Neural cell (in vitro differentiated cells): ENCODE data around the gene TIMM23B. TPM values are rescaled to one million over a fixed set of nuclear protein-coding genes. Genes with fewer than 3 reads are reported as not detected.
"Not testable (repeated sequence)": the region's sequence is repeated elsewhere in the genome, so short reads cannot be mapped to it uniquely, and the experiment has no call there.

ENCODE experiments used
- H2AFZ ChIP-seq: fragments of 200-600, 300-800 bp; sonication (generic), shearing (Covaris generic); 2 replicates; pipeline ENCODE4 v1.6.0; 2014; ENCODE audit warnings: low read depth, mild to moderate bottlenecking, antibody characterized with exemption, low read length, moderate library complexity
- H3F3A ChIP-seq: fragments of 200-600 bp; shearing (Covaris generic); 2 replicates; pipeline ENCODE4 v1.6.1; 2016; ENCODE audit warnings: mild to moderate bottlenecking, moderate library complexity, mixed read lengths, antibody characterized with exemption, low read length; ENCODE audit not compliant: insufficient read depth, poor library complexity, severe bottlenecking
- H3K27ac ChIP-seq: fragments of 200-600, 300-800 bp; sonication (generic), shearing (Covaris generic); 2 replicates; pipeline ENCODE4 v1.5.1; 2014; ENCODE audit warnings: mild to moderate bottlenecking, low read length, moderate library complexity
- H3K27me3 ChIP-seq: fragments of 300-800, 200-600 bp; sonication (generic), shearing (Covaris generic); 2 replicates; pipeline ENCODE4 v1.6.0; 2014; ENCODE audit warnings: mild to moderate bottlenecking, low read depth, low read length, moderate library complexity; ENCODE audit not compliant: insufficient read depth
- H3K36me3 ChIP-seq: fragments of 300-800, 200-600 bp; sonication (generic), shearing (Covaris generic); 2 replicates; pipeline ENCODE4 v1.5.1; 2014; ENCODE audit warnings: mild to moderate bottlenecking, antibody characterized with exemption, low read length, moderate library complexity; ENCODE audit not compliant: insufficient read depth
- H3K4me2 ChIP-seq: fragments of 300-800, 200-600 bp; sonication (generic), shearing (Covaris generic); 2 replicates; pipeline ENCODE4 v1.6.0; 2014; ENCODE audit warnings: mild to moderate bottlenecking, low read length
- H3K4me3 ChIP-seq: fragments of 300-800, 200-600 bp; sonication (generic), shearing (Covaris generic); 2 replicates; pipeline ENCODE4 v1.5.1; 2014; ENCODE audit warnings: mild to moderate bottlenecking, low read length, moderate library complexity
- H3K79me2 ChIP-seq: fragments of 200-600 bp; shearing (Covaris generic); replicated peaks from 2 replicates; pipeline ENCODE4 v1.6.0; 2014; ENCODE audit warnings: mild to moderate bottlenecking, low read length, moderate library complexity; ENCODE audit not compliant: insufficient read depth
- H3K9ac ChIP-seq: fragments of 300-800, 200-600 bp; sonication (generic), shearing (Covaris generic); 2 replicates; pipeline ENCODE4 v1.6.1; 2016; ENCODE audit warnings: mild to moderate bottlenecking, low read length, mixed read lengths
- H3K9me2 ChIP-seq: fragments of 200-600 bp; shearing (Covaris generic); 2 replicates; pipeline ENCODE4 v1.6.1; 2016; ENCODE audit warnings: mild to moderate bottlenecking, low read length, mixed read lengths; ENCODE audit not compliant: insufficient read depth
- H3K9me3 ChIP-seq: fragments of 200-600, 300-800 bp; sonication (generic), shearing (Covaris generic); 2 replicates; pipeline ENCODE4 v1.6.1; 2016; ENCODE audit warnings: mild to moderate bottlenecking, mixed run types, low read length, moderate library complexity, mixed read lengths
- H4K20me1 ChIP-seq: fragments of 200-600 bp; shearing (Covaris generic); 2 replicates; pipeline ENCODE4 v1.6.1; 2016; ENCODE audit warnings: mild to moderate bottlenecking, mixed run types; ENCODE audit not compliant: insufficient read depth
- EP300 ChIP-seq: fragments of 450-650 bp; conservative IDR thresholded peaks from 2 replicates; pipeline ENCODE4 v1.6.1; 2014; ENCODE audit warnings: antibody characterized with exemption, mild to moderate bottlenecking, moderate library complexity; ENCODE audit not compliant: poor library complexity, severe bottlenecking
- EZH2 ChIP-seq: fragments of 200-600, 300-800 bp; shearing (Covaris generic), sonication (generic); IDR thresholded peaks from 2 replicates; pipeline ENCODE4 v1.6.1; 2014; ENCODE audit warnings: antibody characterized with exemption, low read length, borderline replicate concordance, mild to moderate bottlenecking; ENCODE audit not compliant: insufficient read depth, poor library complexity, severe bottlenecking
- MXI1 ChIP-seq: fragments of 450-650 bp; conservative IDR thresholded peaks from 2 replicates; pipeline ENCODE4 v1.6.1; 2014; ENCODE audit warnings: antibody characterized with exemption, mild to moderate bottlenecking; ENCODE audit not compliant: poor library complexity, severe bottlenecking
- POLR2AphosphoS5 ChIP-seq: IDR thresholded peaks from 2 replicates; pipeline ENCODE4 v1.6.1; 2012
- RAD21 ChIP-seq: fragments of 450-650 bp; conservative IDR thresholded peaks from 2 replicates; pipeline ENCODE4 v1.6.1; 2014; ENCODE audit warnings: antibody characterized with exemption, mild to moderate bottlenecking, moderate library complexity
- REST ChIP-seq: IDR thresholded peaks from 2 replicates; pipeline ENCODE4 v1.6.1; 2012; ENCODE audit warnings: borderline replicate concordance
- SMC3 ChIP-seq: fragments of 450-650 bp; conservative IDR thresholded peaks from 2 replicates; pipeline ENCODE4 v1.6.1; 2014; ENCODE audit warnings: antibody characterized with exemption, mild to moderate bottlenecking, moderate library complexity; ENCODE audit not compliant: poor library complexity
- TAF1 ChIP-seq: IDR thresholded peaks from 2 replicates; pipeline ENCODE4 v1.6.1; 2012; ENCODE audit warnings: low read depth
- polyA plus RNA-seq: library from polyadenylated mRNA; depleted of rRNA; stranded (reverse); fragments of >200 nt; gene quantifications from 2 replicates; pipeline ENCODE4 v1.2.3, GENCODE V29; 2014
- small RNA-seq, 3 experiments: library from RNA; depleted of rRNA; stranded (forward); fragments of <200 nt; gene quantifications; one replicate each; pipeline ENCODE3, GENCODE V24; 2012
- TF ChIP-seq, protein P1 (sequence below): fragments of 450-650 bp; IDR thresholded peaks from 2 replicates; pipeline ENCODE4 v1.5.1; 2014; ENCODE audit warnings: antibody characterized with exemption, mild to moderate bottlenecking, moderate library complexity; ENCODE audit not compliant: poor library complexity, severe bottlenecking

TIMM23B gene
- polyA plus RNA-seq, 1 donor from 2014 or later: 11.7 TPM

- H3K36me3 ChIP-seq, H3F3A ChIP-seq, H3K9ac ChIP-seq, H4K20me1 ChIP-seq, H3K27me3 ChIP-seq, H3K27ac ChIP-seq, H2AFZ ChIP-seq, H3K9me3 ChIP-seq, H3K4me2 ChIP-seq, H3K9me2 ChIP-seq, H3K79me2 ChIP-seq, H3K4me3 ChIP-seq: not testable (repeated sequence)
Measured at GRCh38 chr10:50019279-50019678, 77.4 kb downstream of the TIMM23B start.

- H3K9me2 ChIP-seq, H3K9me3 ChIP-seq, H3K36me3 ChIP-seq, H3K4me2 ChIP-seq, H3K79me2 ChIP-seq, H3K4me3 ChIP-seq, H3K9ac ChIP-seq, H4K20me1 ChIP-seq, H2AFZ ChIP-seq, H3K27ac ChIP-seq, H3F3A ChIP-seq, H3K27me3 ChIP-seq: not testable (repeated sequence)
Measured at GRCh38 chr10:50020451-50021024, 78.7 kb downstream of the TIMM23B start.

- Histone ChIP-seq H3K9me3 (no peaks in the 10 kb centered on the region), H3K9ac (no peak overlapping the region), H2AFZ (no peak overlapping the region), H4K20me1 (no peaks in the 10 kb centered on the region), H3K36me3 (no peaks in the 10 kb centered on the region), H3K9me2 (no peaks in the 10 kb centered on the region), H3K27ac (no peak overlapping the region), H3K4me3 (no peak overlapping the region), H3F3A (no peaks in the 10 kb centered on the region), H3K27me3 (no peaks in the 10 kb centered on the region), H3K4me2 (no peak overlapping the region), H3K79me2 (no peaks in the 10 kb centered on the region)
- TF ChIP-seq MXI1 (no peak), REST (no peak), POLR2AphosphoS5 (no peak), RAD21 (no peak), EP300 (no peak), EZH2 (no peak), TAF1 (no peak), SMC3 (no peak)
- TF ChIP-seq, protein P1, sequence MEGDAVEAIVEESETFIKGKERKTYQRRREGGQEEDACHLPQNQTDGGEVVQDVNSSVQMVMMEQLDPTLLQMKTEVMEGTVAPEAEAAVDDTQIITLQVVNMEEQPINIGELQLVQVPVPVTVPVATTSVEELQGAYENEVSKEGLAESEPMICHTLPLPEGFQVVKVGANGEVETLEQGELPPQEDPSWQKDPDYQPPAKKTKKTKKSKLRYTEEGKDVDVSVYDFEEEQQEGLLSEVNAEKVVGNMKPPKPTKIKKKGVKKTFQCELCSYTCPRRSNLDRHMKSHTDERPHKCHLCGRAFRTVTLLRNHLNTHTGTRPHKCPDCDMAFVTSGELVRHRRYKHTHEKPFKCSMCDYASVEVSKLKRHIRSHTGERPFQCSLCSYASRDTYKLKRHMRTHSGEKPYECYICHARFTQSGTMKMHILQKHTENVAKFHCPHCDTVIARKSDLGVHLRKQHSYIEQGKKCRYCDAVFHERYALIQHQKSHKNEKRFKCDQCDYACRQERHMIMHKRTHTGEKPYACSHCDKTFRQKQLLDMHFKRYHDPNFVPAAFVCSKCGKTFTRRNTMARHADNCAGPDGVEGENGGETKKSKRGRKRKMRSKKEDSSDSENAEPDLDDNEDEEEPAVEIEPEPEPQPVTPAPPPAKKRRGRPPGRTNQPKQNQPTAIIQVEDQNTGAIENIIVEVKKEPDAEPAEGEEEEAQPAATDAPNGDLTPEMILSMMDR: no peak
Measured at GRCh38 chr10:50021646-50022045, 79.8 kb downstream of the TIMM23B start.

Small RNA genes lying within 50 kb of the gene (small RNA-seq; reads per million reads assigned to genes)
- gene RNA5SP317 (0 reads per million in 3 experiments), gene SNORA74C-2 (0 reads per million in 3 experiments)

Other genes starting within 250 kb of the TIMM23B start
- 40.7 and 46.7 TPM in 2 replicates for gene OGDHL, start 179.7 kb upstream of the TIMM23B start, polyA plus RNA-seq
- 33.1 and 36.0 TPM in 2 replicates for gene PARG, start within 50 bp of the TIMM23B start, polyA plus RNA-seq
- 23.3 and 25.6 TPM in 2 replicates for gene AGAP6, start 46.4 kb downstream of the TIMM23B start, polyA plus RNA-seq
- gene WASHC2A, start 125.9 kb downstream of the TIMM23B start, polyA plus RNA-seq: 17.7 and 18.7 TPM in 2 replicates